ENCODE results near the gene OR9A2. TPM values are rescaled to one million over a fixed set of nuclear protein-coding genes. Genes with fewer than 3 reads are reported as not detected.

OR9A2 gene
- total RNA-seq, 4 donors from 2014 or later = not detected

GRCh38 chr7:143016996-143017395, 9.9 kb downstream of the OR9A2 start:
- DNase-seq (ENCODE audit: low spot score in 2 of 2) = no peak
- TF ChIP-seq POLR2A (IDR thresholded peaks at IDR 0.05) (no peak), CTCF (IDR thresholded peaks at IDR 0.05) (no peak)
- intact Hi-C loops (cut with DNase I; ENCODE audit: low total_unique reads) = no loop called here
- WGBS, 2 donors = 67 to 83% methylated on average over 2 of the region's 2 CpGs
- no peak overlapping the region for H3K4me3 ChIP-seq (ENCODE audit: low read depth, poor library complexity, severe bottlenecking)

- WGBS, 2 donors = 81 to 87% methylated on average over 3 of the region's 3 CpGs
- TF ChIP-seq CTCF (IDR thresholded peaks at IDR 0.05) (no peak), POLR2A (IDR thresholded peaks at IDR 0.05) (no peak)
- intact Hi-C loops (cut with DNase I; ENCODE audit: low total_unique reads) = no loop called here
- no peak for DNase-seq (ENCODE audit: low spot score in 2 of 2)
- no peak overlapping the region for H3K4me3 ChIP-seq (ENCODE audit: low read depth, poor library complexity, severe bottlenecking)
Measured at GRCh38 chr7:143015926-143016490, 10.9 kb downstream of the OR9A2 start.

GRCh38 chr7:143015084-143015483, 11.8 kb downstream of the OR9A2 start:
- intact Hi-C loops (cut with DNase I; ENCODE audit: low total_unique reads) = no loop called here
- H3K4me3 ChIP-seq (ENCODE audit: low read depth, poor library complexity, severe bottlenecking) = no peak overlapping the region
- WGBS, 2 donors = 47 to 51% methylated on average over 2 of the region's 2 CpGs
- no peak for DNase-seq (ENCODE audit: low spot score in 2 of 2)
- TF ChIP-seq CTCF (IDR thresholded peaks at IDR 0.05) (no peak), POLR2A (IDR thresholded peaks at IDR 0.05) (no peak)

- intact Hi-C loops (cut with DNase I; ENCODE audit: low total_unique reads) = no loop called here
- TF ChIP-seq POLR2A (IDR thresholded peaks at IDR 0.05) (no peak), CTCF (IDR thresholded peaks at IDR 0.05) (no peak)
- DNase-seq (ENCODE audit: low spot score in 2 of 2) = no peak
- 32 to 43% methylated on average over 5 of the region's 5 CpGs for WGBS, 2 donors
- H3K4me3 ChIP-seq (ENCODE audit: low read depth, poor library complexity, severe bottlenecking) = no peak overlapping the region
Measured at GRCh38 chr7:143013893-143014292, 13.0 kb downstream of the OR9A2 start.

- intact Hi-C loops (cut with DNase I; ENCODE audit: low total_unique reads) = no loop called here
- WGBS, 2 donors = 48 to 66% methylated on average over 1 of the region's 1 CpG
Measured at GRCh38 chr7:143013473-143013872, 13.5 kb downstream of the OR9A2 start.

More at GRCh38 chr7:143013473-143013872, 13.5 kb downstream of the OR9A2 start:
- DNase-seq (ENCODE audit: low spot score in 2 of 2) = no peak
- no peak overlapping the region for H3K4me3 ChIP-seq (ENCODE audit: low read depth, poor library complexity, severe bottlenecking)
- TF ChIP-seq POLR2A (IDR thresholded peaks at IDR 0.05) (no peak), CTCF (IDR thresholded peaks at IDR 0.05) (no peak)
